Measurements from ENCODE around the gene PPL.
"Not testable (repeated sequence)": the region's sequence is repeated elsewhere in the genome, so short reads cannot be mapped to it uniquely, and the experiment has no call there.

The PPL gene, protein sequence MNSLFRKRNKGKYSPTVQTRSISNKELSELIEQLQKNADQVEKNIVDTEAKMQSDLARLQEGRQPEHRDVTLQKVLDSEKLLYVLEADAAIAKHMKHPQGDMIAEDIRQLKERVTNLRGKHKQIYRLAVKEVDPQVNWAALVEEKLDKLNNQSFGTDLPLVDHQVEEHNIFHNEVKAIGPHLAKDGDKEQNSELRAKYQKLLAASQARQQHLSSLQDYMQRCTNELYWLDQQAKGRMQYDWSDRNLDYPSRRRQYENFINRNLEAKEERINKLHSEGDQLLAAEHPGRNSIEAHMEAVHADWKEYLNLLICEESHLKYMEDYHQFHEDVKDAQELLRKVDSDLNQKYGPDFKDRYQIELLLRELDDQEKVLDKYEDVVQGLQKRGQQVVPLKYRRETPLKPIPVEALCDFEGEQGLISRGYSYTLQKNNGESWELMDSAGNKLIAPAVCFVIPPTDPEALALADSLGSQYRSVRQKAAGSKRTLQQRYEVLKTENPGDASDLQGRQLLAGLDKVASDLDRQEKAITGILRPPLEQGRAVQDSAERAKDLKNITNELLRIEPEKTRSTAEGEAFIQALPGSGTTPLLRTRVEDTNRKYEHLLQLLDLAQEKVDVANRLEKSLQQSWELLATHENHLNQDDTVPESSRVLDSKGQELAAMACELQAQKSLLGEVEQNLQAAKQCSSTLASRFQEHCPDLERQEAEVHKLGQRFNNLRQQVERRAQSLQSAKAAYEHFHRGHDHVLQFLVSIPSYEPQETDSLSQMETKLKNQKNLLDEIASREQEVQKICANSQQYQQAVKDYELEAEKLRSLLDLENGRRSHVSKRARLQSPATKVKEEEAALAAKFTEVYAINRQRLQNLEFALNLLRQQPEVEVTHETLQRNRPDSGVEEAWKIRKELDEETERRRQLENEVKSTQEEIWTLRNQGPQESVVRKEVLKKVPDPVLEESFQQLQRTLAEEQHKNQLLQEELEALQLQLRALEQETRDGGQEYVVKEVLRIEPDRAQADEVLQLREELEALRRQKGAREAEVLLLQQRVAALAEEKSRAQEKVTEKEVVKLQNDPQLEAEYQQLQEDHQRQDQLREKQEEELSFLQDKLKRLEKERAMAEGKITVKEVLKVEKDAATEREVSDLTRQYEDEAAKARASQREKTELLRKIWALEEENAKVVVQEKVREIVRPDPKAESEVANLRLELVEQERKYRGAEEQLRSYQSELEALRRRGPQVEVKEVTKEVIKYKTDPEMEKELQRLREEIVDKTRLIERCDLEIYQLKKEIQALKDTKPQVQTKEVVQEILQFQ (N-terminal part only)

DNA sequence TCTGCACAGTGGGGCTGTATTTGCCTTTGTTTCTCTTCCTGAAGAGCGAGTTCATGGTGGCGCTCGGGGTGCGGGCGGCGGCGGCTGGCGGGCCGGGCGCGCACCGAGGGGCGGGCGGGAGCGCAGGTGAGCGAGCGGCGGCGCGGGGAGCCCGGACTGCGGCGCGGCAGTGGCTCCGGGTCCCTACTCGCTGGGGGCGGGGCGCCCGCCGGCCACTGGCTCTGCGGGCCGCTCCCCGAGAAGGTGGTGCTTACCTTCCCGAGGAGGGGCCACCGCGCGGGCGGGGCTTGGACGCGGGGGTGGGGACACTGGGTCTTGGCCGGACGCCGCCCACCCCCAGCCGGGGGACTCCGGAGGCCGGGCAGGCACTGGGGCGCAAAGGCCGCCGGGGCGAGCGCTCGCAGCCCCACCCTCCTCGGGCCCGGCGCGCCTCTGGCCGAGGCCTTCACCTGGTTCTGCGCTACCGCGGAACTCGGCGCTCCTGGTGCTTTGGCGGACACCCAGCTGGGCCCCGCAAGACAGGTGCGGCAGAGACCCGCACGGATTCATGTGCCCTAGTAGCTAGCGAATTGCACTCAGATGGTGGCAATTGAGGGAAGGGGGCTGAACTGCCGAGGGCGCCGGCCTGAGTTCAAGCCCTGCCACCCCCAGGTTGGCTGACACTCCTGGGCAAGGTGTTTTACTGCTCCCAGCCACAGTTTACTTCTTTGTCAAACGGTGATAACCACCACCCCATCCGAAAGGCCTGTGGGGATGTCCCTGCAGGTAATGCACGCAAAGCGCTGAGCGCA is at the start of gene PPL:
Gene PPL (minus strand): TSS at position 158 of the 791 bp plus-strand sequence. CDS start 103 bp downstream, at position 55.
- DNase-seq = no peak

DNA sequence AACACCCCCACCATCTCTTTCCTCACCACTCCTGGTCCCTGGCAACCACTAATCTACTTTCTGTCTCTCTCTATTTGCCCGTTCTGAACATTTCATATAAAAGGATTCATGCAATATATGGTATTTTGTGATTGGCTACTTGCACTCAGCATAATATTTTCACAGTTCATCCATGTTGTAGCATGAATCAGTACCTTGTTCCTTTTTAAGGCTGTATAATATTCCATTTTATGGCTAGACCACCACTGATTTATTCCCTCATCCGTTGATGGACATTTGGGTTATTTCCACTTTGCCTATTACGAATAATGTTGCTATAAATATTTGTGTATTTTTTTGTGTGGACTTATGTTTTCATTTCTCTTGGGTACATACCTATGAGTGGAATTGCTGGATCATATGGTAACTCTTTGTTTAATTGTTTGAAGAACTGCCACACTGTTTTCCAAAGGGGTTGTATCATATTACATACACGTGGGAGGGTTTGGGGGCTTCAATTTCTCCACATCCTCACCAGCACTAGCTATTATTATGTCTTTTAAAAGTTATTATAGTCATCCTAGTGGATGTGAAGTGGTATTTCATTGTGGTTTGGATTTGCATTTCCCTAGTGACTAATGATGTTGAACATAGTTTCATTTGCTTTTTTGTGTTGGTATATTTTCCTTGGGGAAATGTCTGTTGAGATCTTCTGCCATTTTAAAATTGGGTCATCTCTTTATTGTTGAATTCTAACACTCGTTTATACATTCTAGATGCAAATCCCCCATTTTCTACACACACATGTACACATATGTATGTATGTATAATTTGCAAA is 47.4 kb upstream of the PPL start:
- DNase-seq = no peak

DNA sequence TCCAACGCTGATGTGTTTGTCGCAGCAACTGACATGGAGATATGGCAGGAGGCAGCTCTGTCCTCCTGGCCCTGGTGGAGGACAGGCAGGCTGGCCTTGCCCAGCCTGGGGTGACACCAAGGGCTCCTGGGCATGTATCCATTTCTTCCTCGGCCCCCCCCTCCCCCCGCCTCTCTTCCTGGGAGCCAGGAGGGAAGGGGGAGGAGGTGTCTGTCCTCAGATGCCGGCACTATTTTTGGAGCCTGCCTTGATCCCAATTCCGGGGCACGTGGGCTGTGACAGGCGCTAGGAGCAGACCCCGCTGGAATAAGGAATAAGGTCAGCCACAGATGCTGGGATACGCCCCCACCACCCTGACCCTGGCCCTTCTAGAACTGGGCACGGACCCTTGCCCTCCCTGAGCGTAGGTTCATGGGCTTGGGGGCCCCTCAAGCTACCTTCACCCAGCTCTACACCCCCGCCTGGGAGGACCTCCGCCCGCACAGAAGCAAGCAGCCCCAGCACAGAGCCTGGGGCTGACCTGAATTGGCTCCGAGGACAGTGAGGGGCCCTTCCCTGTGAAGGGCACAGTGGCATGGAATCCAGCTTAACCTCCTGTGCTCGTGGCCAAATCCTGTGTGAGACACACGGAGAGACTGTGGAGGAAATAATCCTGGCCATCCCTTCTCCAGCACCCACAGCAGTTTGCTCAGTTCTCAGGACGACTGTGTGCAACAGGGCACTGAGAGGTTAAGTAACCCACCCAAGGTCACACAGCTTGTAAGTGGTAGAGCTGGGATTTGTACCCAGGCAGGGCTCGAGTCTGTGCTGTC is 45.3 kb upstream of the PPL start:
- DNase-seq = no peak

DNA sequence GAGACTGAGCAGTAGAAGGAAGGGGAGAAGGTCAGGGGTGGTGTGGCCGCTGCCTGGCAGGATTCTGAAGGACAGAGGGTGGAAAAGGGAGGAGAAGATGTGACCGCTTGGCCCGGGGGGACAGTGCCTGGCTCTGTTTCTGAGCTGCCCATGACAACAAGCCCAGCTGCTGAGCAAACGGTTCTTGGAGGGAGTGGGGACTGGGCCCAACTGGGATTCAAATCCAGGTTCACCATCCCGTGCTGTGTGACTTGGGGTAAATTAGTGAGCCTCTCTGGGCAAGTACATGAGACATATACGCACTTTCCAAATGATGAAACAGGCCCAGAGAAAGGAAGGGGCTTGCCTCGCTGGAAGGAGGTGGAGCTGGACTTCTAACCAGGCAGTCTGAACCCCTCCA is 44.5 kb upstream of the PPL start:
- DNase-seq = no peak

DNA sequence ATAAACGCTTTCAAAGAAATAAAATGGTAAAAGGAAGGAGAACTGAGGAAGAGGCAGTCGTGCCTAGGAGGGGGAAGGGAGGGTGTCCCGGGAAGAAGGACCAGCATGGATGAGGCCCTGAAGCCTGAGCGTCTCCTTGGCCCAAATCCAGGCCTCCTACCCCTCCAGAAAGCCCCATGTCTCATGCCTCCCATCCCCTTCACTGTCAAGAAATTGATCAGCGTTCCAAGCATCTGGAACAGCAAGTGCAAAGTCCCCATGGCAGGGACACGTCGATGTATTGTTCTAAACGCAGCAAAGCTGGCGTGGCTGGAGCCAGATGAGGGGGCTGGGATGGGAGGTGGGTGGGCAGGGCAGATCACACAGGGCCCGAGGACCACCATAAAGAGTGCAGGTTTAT is 43.7 kb upstream of the PPL start:
- no peak for DNase-seq

DNA sequence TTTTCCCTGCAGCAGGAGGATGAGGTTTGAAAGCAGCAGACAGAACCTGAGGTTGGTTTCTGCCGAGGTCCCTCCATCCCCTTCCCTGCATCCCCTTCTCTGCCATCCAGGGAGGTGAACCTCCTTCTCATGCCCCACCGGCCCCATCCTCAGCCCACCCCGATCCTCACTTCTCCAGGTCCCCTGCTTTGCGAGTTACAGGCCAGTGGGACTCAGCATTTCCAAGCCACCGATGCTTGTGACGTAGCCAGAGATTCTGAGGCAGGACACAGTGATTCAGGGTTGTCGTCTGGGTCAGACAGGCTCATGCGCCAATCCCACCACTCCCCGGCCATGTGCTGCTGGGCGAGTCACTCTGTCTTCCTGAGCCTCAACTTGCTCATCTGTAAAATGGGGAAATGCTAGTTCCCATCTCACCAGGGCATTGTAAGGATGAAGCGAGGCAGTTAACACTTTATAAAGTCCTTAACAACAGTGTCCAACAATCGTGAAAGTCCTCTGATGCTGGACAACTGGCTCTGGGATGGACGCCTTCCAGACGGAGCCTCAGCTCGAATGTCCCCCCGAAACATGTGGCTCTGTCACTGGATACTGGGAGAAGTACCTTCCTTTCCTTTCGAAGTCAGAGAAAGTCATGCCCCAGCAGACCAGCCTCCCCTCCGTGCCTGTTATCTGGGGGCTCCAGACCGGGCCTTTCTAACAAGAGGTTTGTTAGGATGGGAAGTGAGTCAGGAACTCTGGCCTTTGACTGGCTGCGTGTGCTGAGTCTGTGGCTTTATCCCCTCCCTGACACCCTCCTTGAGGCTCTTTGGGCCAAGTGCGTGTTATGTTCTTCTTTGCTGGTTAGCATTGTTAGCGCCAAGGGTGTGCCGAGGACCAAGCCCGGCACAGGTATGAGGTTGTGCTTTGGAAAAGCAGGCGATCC is 43.0 kb upstream of the PPL start:
- no peak for DNase-seq

DNA sequence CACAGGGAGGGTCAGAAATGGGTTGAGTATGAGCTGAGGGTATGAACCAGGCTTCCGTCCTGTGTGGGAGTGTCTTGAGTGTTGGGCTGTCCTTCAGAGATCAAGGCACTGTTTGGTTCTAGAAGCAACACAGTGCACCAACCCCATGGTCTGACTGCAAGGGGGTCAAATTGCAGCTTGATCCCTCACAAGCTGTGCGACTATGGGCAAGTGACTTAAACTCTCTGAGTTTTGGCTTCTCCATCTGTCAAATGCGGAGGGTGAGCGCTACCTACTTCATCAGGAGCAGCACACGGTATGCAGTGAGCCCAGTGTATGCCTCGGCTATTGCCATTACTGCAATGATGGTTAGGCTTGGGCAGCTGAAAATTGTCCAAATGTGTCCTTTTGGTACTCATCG is 42.2 kb upstream of the PPL start:
- DNase-seq = no peak

DNA sequence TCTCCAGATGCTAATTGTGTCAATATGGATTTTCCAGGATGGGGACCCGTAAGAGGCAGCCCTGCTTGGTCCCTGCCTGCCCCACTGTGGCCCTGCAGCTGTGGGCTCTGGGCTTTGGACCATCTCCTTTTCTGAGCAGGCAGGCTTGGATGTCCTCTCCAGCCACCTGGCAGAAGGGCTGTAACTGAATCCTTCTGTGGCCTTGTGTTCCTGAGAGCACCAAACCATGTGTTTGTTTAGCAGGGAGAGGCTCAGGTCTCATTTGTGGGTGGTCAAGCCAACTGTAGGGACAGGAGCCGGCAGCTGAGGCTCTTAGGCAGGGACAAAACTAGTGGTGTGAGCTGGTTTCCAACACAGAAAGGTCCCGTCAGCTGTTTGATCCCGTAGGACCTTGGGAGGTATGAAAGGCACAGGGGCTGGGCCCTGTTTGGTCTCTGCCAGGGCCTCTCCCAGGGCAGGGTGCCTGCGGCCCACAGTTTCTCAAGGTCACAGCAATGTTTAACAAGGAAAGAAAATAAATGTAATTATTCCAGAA is 39.7 kb upstream of the PPL start:
- no peak for DNase-seq

DNA sequence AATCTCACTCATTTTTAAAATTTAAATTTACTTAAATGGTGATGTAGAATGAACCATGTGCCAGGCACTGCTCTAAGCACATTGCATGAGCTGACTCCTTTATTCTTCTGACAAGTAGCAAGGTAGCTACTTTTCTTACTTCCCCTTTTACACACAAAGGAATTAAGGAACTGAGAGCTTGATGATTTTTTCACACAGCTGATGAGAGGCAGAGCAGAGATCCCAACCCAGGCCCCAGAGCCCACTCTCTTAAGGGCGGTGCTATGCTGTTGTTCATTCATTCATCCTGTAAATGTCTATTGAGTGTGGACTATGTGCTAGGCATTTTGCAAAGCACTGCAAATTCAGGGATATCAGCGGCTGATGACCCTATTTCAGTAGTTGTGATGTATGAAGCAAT is 39.1 kb upstream of the PPL start:
- DNase-seq = no peak

DNA sequence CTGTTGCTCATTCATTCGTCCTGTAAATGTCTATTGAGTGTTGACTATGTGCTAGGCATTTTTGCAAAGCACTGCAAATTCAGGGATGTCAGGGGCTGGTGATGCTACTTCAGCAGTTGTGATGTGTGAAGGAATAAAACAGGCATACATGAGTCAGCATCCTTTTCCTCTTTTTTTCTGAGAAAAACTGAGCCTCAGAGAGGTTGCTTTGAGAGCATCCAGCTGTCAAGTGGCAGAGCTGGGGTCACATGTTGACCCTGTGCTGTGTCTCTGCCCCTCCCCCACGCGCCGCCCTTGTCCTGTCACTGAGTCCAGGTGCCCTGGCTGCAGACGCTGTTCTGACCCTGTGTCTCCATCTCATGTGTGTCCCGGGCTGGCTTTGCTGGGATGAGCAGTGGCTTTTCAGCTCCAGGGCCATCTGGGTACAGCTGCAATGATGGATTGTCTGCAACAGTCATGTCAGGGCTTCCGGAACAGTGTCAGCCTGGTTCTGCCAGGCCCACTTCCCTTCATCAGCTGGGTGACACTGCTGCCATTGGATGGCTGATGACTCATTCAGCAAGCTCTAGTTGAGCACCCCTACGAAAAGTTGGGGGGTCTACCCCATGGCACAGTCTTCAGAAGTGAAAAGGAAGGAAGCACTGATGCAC is 36.1 kb upstream of the PPL start:
- no peak for DNase-seq

DNA sequence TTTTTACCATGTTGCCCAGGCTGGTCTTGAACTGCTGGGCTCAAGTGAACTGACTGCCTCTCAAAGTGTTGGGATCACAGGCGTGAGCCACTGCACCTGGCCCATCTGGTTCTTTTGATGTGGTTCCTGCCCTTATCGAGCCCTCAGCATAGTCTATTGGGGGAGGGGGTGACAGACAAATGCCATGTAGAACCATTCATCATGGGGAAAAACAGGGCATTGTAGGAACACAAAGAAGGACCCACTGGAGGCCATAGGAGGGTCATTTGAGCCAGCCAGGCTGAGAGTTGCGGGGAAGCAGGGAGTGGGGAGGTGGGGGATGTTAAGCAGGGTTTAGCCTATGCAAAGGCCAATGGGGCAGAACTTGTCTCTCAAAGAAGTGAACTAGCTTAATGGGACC is 33.1 kb upstream of the PPL start:
- DNase-seq = no peak

DNA sequence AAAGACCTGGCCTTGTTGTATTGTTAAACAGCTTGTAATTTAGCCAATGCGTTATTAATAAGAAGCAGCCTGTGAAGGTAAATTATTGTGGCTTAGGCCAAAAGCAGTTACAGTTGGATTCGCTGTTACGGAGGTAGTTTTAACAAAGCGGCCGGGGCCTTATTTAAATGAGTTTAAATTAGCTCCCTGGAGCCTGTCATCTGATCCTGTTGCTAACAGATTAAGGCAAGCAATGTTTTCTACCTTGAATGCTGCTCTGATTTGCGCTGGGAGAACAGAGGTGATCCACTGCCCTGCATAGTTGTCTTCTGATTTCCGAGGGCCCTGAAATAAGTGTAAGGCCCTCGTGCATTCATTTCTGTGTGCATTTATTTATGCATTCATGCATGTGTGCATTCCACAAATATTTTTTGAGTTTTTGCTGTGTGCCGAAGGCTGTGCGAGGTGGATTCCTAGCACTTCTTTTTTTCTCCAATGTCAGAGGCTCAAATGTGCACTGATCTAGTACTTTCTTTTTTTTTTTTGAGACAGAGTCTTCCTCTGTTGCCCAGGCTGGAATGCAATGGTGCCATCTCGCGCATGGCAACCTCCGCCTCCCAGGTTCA is 32.0 kb upstream of the PPL start:
- no peak for DNase-seq

DNA sequence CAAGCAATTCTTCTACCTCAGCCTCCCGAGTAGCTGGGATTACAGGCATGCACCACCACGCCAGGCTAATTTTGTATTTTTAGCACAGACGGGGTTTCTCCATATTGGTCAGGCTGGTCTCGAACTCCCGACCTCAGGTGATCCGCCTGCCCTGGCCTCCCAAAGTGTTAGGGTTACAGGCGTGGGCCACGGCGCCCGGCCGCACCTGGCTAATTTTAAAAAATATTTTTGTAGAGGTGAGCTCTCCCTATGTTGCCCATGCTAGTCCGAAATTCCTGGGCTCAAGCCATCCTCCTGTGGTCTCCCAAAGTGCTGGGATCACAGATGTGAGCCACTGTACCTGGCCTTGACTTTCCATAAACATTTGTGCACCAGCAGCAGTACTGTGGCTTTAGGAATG is 31.3 kb upstream of the PPL start:
- DNase-seq = not testable (repeated sequence)

DNA sequence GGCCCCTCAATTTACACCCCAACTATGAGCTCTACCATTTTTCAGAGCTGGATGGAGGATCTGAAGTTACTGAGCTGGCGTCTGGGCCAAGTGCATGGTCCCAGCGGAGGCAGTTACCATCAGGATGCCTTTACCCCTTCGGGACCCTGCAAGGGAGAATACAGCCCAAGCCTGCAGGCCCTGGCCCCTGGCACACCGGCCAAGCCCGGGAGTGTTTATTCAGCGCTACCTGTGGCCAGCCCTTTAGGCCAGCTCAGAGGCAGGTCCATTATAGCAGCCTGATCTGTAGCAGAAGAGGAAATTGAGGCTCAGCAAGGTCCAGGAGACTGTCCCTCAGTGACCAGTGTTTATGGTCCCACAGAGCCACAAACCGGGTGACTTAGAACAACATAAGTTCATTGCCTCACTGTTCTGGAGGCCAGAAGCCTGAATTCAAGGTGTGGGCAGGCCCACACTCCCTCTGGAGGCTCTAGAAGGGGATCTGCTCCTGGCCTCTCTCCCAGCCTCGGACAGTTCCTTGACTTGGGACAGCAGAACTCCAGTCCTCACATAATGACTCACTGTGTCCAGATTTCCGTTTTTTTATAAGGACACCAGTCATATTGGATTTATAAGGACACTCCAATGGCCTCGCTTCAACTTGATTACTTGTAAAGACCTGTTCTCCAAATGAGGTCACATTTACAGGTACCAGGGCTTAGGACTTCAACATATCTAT is 29.9 kb upstream of the PPL start:
- no peak for DNase-seq

DNA sequence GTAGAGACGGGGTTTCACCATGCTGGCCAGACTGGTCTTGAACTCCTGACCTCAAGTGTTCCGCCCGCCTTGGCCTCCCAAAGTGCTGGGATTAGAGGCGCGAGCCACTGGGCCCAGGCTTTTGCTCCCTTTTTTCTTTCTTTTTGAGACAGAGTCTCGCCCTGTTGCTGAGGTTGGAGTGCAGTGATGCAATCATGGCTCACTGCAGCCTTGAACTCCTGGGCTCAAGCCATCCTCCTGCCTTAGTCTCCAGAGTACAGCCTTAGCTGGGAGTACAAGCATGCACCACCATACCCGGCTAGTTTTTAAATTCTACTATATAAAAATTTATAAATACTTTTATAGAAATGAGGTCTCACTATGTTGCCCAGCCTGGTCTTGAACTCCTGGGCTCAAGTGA is 26.6 kb upstream of the PPL start:
- DNase-seq = not testable (repeated sequence)

DNA sequence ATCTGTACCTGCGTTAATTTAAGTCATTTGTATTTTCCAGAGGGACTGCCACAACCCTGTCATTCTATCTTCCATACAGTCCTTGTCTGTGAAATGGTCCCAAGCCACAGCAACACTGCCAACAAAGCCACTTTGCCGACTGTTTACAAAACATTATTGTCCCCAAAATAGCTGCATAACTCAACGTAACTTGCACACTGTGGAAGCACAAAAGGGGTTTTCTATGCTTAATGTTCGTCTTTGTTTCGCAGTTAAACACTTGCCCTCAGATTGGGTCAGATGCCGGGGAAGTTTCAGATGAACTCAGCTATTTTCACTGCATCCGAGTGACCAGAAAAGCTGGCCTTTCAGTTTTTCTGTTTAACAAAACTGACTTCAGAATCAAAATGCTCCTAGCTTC is 25.8 kb upstream of the PPL start:
- no peak for DNase-seq

DNA sequence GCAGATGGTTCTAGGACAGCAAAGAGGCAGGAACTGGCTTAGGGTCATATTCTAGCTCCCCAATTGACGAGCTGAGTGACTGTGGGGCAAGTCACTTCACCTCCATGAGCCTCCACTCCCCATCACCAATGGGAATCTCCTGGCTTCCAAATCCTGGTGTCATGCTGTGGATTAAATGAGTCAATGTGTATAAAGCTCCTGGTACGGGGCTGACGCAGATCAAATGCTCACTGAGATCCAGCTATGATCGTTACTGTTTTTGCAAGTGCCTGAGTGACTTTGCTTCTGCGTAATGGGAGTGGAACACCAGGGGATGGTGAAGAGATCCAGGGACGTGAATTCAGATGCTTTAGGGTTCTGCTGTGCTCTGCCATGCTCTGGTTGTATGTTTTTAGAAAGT is 23.6 kb upstream of the PPL start:
- DNase-seq = no peak

Data from femur (tissue), 1 donor.